ENCODE data around the gene ZNF407. TPM values are rescaled to one million over a fixed set of nuclear protein-coding genes. Genes with fewer than 3 reads are reported as not detected.

Gene ZNF407
- total RNA-seq, 1 donor = 16.6 TPM

GRCh38 chr18:74856928-74857327 is 259.3 kb downstream of the ZNF407 start:
- Histone ChIP-seq H3K27ac (ENCODE audit: low read depth, low read length) (no peak overlapping the region), H3K4me1 (ENCODE audit: insufficient read depth, low read length) (no peaks in the 10 kb centered on the region), H3K27me3 (ENCODE audit: insufficient read depth, low read length) (no peaks in the 10 kb centered on the region), H4K20me1 (ENCODE audit: insufficient read depth, low read length) (no peaks in the 10 kb centered on the region), H3K36me3 (ENCODE audit: insufficient read depth, low read length) (no peaks in the 10 kb centered on the region), H2AFZ (ENCODE audit: low read length) (no peak overlapping the region), H3K9me3 (ENCODE audit: low read depth, low read length) (no peaks in the 10 kb centered on the region), H3K4me2 (ENCODE audit: insufficient read depth, low read length) (no peak overlapping the region), H3K79me2 (ENCODE audit: insufficient read depth, low read length) (no peaks in the 10 kb centered on the region), H3K4me3 (ENCODE audit: insufficient read depth, low read length) (no peak overlapping the region)
- no peak for DNase-seq (ENCODE audit: insufficient read length, low spot score, missing footprints)
- TF ChIP-seq CTCF (IDR thresholded peaks at IDR 0.05; ENCODE audit: extremely low read depth, low read depth, low read length) = no peak

- H4K20me1 ChIP-seq (ENCODE audit: insufficient read depth, low read length) = no peaks in the 10 kb centered on the region
- TF ChIP-seq CTCF (IDR thresholded peaks at IDR 0.05; ENCODE audit: extremely low read depth, low read depth, low read length) = no peak
- H3K9me3 ChIP-seq (ENCODE audit: low read depth, low read length) = no peaks in the 10 kb centered on the region
- no peak overlapping the region for H3K4me3 ChIP-seq (ENCODE audit: insufficient read depth, low read length)
- DNase-seq (ENCODE audit: insufficient read length, low spot score, missing footprints) = no peak
- H3K36me3 ChIP-seq (ENCODE audit: insufficient read depth, low read length) = no peaks in the 10 kb centered on the region
- H3K4me2 ChIP-seq (ENCODE audit: insufficient read depth, low read length) = no peak overlapping the region
- H3K27ac ChIP-seq (ENCODE audit: low read depth, low read length) = no peak overlapping the region
- no peaks in the 10 kb centered on the region for H3K79me2 ChIP-seq (ENCODE audit: insufficient read depth, low read length)
- no peaks in the 10 kb centered on the region for H3K27me3 ChIP-seq (ENCODE audit: insufficient read depth, low read length)
- no peaks in the 10 kb centered on the region for H3K4me1 ChIP-seq (ENCODE audit: insufficient read depth, low read length)
- H2AFZ ChIP-seq (ENCODE audit: low read length) = no peak overlapping the region
Observed at GRCh38 chr18:74857901-74858300, 260.2 kb downstream of the ZNF407 start.

GRCh38 chr18:74861154-74861553 is 263.5 kb downstream of the ZNF407 start:
- DNase-seq (ENCODE audit: insufficient read length, low spot score, missing footprints) = no peak
- Histone ChIP-seq H3K27me3 (ENCODE audit: insufficient read depth, low read length) (no peaks in the 10 kb centered on the region), H2AFZ (ENCODE audit: low read length) (no peak overlapping the region), H3K79me2 (ENCODE audit: insufficient read depth, low read length) (no peaks in the 10 kb centered on the region), H3K36me3 (ENCODE audit: insufficient read depth, low read length) (no peaks in the 10 kb centered on the region), H3K4me3 (ENCODE audit: insufficient read depth, low read length) (no peak overlapping the region), H3K4me1 (ENCODE audit: insufficient read depth, low read length) (no peaks in the 10 kb centered on the region), H3K27ac (ENCODE audit: low read depth, low read length) (no peak overlapping the region), H3K9me3 (ENCODE audit: low read depth, low read length) (no peaks in the 10 kb centered on the region), H3K4me2 (ENCODE audit: insufficient read depth, low read length) (no peak overlapping the region), H4K20me1 (ENCODE audit: insufficient read depth, low read length) (no peaks in the 10 kb centered on the region)
- no peak for TF ChIP-seq CTCF (IDR thresholded peaks at IDR 0.05; ENCODE audit: extremely low read depth, low read depth, low read length)

- Histone ChIP-seq H3K27me3 (ENCODE audit: insufficient read depth, low read length) (no peaks in the 10 kb centered on the region), H3K79me2 (ENCODE audit: insufficient read depth, low read length) (no peaks in the 10 kb centered on the region)
- no peak for TF ChIP-seq CTCF (IDR thresholded peaks at IDR 0.05; ENCODE audit: extremely low read depth, low read depth, low read length)
Observed at GRCh38 chr18:74862094-74862493, 264.4 kb downstream of the ZNF407 start.

More at GRCh38 chr18:74862094-74862493, 264.4 kb downstream of the ZNF407 start:
- no peak for DNase-seq (ENCODE audit: insufficient read length, low spot score, missing footprints)
- Histone ChIP-seq H3K27ac (ENCODE audit: low read depth, low read length) (no peak overlapping the region), H3K9me3 (ENCODE audit: low read depth, low read length) (no peaks in the 10 kb centered on the region), H3K4me3 (ENCODE audit: insufficient read depth, low read length) (no peak overlapping the region), H2AFZ (ENCODE audit: low read length) (no peak overlapping the region), H3K4me2 (ENCODE audit: insufficient read depth, low read length) (no peak overlapping the region), H3K4me1 (ENCODE audit: insufficient read depth, low read length) (no peaks in the 10 kb centered on the region), H3K36me3 (ENCODE audit: insufficient read depth, low read length) (no peaks in the 10 kb centered on the region), H4K20me1 (ENCODE audit: insufficient read depth, low read length) (no peaks in the 10 kb centered on the region)

Data from osteoblast (primary cell).